AG10803 (cell line): ENCODE measurements around the gene METTL14.

Source experiments
- DNase-seq: peaks from one replicate; pipeline ENCODE4 v3.0.0; 2010; ENCODE audit warnings: low read depth
- H3K4me3 ChIP-seq: 2 replicates; pipeline ENCODE4 v1.5.1; 2011; ENCODE audit warnings: mild to moderate bottlenecking, low read length, control low read depth
- CTCF ChIP-seq: conservative IDR thresholded peaks from 2 replicates; pipeline ENCODE4 v1.5.1; 2011; ENCODE audit warnings: mild to moderate bottlenecking, low read length, control low read depth, inconsistent platforms

Gene METTL14

DNA sequence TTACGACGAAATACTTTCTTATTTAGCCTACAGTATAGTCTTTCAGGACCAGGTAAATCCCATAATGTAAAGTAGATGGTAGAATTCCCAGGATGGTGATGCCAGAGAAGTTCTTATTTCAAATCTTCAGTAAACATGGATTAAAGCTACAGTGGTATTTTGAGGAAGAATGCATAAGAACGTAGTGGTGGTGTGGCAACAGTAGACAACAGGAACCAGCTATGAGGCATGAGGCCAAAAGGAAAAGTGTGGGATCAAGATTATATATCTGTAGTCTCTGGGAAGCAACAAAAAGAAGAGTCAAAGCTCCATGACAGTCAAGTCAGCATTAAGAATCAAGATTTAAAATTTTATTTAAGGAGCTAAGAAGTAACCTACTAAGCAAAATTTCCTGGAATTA is 60.2 kb downstream of the METTL14 start:
- no peak overlapping the region for H3K4me3 ChIP-seq
- DNase-seq, result peak; percentile 54
- TF ChIP-seq CTCF, result no peak

DNA sequence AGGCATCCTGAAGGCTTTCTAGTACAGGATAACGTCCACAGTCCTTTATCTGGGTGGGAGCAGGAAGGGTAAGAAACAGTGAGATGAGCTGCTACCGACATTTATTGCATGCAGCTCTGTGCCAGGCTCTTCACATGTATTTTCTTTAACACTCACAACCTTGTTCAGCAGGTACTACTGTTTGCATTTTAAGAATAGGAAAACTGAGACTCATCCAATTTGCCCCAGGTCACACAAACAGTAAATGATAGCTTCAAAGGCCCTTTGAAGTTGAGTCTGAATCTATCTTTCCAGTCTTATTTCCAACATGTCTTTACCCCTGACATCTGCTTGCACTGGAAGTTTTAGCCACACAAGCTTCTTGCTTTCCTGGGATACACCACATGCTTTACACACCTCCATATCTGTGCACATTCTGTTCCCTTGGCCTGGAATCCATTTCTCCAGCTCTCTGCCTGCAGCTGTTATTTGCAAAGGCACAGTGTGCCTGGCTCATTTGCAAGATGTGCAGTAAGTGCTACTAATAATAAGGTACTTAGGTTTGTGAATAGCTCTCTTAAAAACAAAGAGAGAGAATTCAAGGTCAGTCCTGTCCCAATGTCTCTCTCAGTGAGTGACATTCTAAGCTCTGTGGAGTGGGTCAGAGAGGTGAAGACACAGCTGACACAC is 61.2 kb downstream of the METTL14 start:
- no peak for TF ChIP-seq CTCF
- no peak overlapping the region for H3K4me3 ChIP-seq
- DNase-seq, result no peak

DNA sequence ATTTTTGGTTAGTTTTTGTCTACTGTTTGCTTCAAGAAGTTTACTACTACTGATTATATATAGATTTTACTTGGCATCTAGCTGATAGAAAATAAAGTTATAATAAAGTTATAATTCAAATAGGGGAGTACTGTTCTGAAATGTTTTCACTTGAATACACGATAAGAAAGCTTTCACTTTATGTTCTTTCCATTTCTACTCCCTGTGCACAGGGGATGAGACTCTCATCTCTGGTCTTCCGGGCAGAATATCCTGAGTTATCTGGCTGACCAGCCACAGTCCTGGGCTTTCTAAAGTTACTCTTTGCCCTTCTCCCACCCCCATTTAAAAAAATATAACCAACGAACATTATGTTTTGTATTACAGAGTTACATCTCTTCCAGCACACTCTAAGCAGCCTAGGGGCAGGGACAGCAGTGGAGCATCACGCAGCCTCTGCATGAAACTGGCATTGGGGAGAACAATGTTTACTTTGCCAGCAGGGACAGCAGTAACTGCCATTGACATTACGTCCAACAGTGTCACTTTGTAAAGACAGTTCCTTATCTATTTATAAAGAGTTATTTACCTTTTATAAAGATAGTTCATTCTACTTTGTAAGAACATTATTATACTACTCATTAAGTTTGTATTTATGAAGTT is 64.3 kb downstream of the METTL14 start:
- no peak overlapping the region for H3K4me3 ChIP-seq
- TF ChIP-seq CTCF, result no peak
- DNase-seq, result no peak

DNA sequence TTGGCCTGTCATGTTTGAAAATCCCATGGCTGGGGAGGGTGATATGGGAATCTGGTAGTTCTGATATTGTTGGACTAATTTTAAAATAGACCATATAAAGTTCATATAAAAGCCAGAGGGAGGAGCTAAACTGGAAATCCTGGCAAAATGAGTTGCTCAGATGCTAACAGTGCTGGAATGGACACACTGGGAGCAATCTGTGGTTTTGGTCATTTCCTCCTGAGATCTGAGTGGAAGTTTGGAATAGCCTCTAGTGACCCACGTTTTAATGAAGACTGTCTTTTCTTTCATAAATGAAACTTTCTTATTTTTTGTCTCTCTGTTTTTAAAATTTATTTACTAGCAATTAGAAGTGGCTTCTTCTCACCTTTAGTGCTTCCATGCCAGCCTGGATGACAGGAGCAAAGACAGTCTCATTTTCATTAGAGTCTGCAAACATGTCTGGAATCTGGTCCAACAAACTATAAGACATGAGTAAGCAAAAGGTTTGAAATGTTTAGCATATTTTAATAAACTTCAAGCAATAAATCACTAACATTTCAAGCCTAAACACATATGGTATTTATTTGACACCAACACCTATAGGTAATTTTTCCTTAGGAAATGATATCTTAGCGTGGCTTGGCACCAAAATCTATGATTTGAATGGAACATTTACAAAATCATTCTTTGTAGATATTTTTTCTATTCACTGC is 66.6 kb downstream of the METTL14 start:
- TF ChIP-seq CTCF, result no peak; the same call in 1 of the 2 replicates
- DNase-seq, result peak; percentile 81
- H3K4me3 ChIP-seq, result no peak overlapping the region

GRCh38 chr4:118752551-118752950 is 67.4 kb downstream of the METTL14 start:
- H3K4me3 ChIP-seq, result no peak overlapping the region
- DNase-seq, result no peak
- no peak for TF ChIP-seq CTCF

DNA sequence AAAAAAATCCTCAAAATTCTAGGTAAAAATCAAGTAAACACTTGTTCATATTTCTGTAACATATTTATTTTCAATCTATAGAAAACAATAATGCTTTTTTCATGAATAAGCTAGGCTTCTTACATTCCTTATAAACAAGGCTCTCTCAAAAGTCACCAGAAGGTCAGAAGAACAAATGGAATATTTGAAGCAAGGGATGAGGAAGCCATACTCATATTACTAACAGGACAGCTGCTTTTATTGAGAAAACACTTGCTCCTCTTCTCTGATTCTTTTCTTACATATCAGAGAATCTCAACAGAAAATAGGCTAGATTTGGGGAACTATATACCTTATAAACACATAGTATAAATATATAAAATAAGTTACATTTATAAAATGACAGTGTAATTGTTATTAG is 67.9 kb downstream of the METTL14 start:
- no peak for TF ChIP-seq CTCF
- DNase-seq, result no peak
- H3K4me3 ChIP-seq, result no peak overlapping the region

GRCh38 chr4:118753685-118754084 is 68.5 kb downstream of the METTL14 start:
- no peak for TF ChIP-seq CTCF
- no peak for DNase-seq
- H3K4me3 ChIP-seq, result no peak overlapping the region
